Ishikawa (cell line): ENCODE results near the gene CPVL.

Experiments
- CREB1 ChIP-seq: IDR thresholded peaks from 2 replicates; pipeline ENCODE4 v1.6.1; 2012; ENCODE audit warnings: low read depth
- EP300 ChIP-seq: IDR thresholded peaks from 2 replicates; pipeline ENCODE4 v1.6.1; 2012; ENCODE audit warnings: borderline replicate concordance
- TAF1 ChIP-seq: IDR thresholded peaks from 2 replicates; pipeline ENCODE4 v1.6.1; 2012; ENCODE audit warnings: low read depth, mild to moderate bottlenecking
- YY1 ChIP-seq: IDR thresholded peaks from 2 replicates; pipeline ENCODE4 v1.6.1; 2012; ENCODE audit warnings: low read depth
- TF ChIP-seq, protein P1 (sequence below): IDR thresholded peaks from 2 replicates; pipeline ENCODE4 v1.6.1; 2012; ENCODE audit warnings: low read depth, mild to moderate bottlenecking

GRCh38 chr7:28981161-28981465 lies 165.2 kb downstream of the CPVL start:
- TF ChIP-seq TAF1 (no peak), EP300 (no peak), CREB1 (no peak), YY1 (no peak)
- TF ChIP-seq, protein P1, sequence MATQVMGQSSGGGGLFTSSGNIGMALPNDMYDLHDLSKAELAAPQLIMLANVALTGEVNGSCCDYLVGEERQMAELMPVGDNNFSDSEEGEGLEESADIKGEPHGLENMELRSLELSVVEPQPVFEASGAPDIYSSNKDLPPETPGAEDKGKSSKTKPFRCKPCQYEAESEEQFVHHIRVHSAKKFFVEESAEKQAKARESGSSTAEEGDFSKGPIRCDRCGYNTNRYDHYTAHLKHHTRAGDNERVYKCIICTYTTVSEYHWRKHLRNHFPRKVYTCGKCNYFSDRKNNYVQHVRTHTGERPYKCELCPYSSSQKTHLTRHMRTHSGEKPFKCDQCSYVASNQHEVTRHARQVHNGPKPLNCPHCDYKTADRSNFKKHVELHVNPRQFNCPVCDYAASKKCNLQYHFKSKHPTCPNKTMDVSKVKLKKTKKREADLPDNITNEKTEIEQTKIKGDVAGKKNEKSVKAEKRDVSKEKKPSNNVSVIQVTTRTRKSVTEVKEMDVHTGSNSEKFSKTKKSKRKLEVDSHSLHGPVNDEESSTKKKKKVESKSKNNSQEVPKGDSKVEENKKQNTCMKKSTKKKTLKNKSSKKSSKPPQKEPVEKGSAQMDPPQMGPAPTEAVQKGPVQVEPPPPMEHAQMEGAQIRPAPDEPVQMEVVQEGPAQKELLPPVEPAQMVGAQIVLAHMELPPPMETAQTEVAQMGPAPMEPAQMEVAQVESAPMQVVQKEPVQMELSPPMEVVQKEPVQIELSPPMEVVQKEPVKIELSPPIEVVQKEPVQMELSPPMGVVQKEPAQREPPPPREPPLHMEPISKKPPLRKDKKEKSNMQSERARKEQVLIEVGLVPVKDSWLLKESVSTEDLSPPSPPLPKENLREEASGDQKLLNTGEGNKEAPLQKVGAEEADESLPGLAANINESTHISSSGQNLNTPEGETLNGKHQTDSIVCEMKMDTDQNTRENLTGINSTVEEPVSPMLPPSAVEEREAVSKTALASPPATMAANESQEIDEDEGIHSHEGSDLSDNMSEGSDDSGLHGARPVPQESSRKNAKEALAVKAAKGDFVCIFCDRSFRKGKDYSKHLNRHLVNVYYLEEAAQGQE, result no peak
